ENCODE results near the gene DLL4. TPM values are rescaled to one million over a fixed set of nuclear protein-coding genes. Genes with fewer than 3 reads are reported as not detected.

Gene DLL4
- total RNA-seq, 4 donors from 2014 or later, result 1.9 to 9.7 (median 6.4) TPM

- H3K36me3 ChIP-seq, result peaks cover 0 to 4% of the 10 kb centered on the region in 2 donors
- H3K4me3 ChIP-seq, result no peak overlapping the region
- no peak overlapping the region for H3K27ac ChIP-seq
- H3K4me1 ChIP-seq, result peaks cover 0 to 24% (median 11%) of the 10 kb centered on the region in 3 donors
- no peak for ATAC-seq
- no peaks in the 10 kb centered on the region for H3K9me3 ChIP-seq
- no peaks in the 10 kb centered on the region for H3K27me3 ChIP-seq
- TF ChIP-seq EP300 (IDR thresholded peaks at IDR 0.05) (no peak), CTCF (IDR thresholded peaks at IDR 0.05) (no peak), POLR2AphosphoS5 (IDR thresholded peaks at IDR 0.05) (no peak), POLR2A (IDR thresholded peaks at IDR 0.05) (no peak)
- 83 to 97% methylated on average over 4 to 5 of the region's 5 CpGs for WGBS, 2 donors (ENCODE audit: low coverage in 1 of 2)
These were observed 38.0 kb upstream of the DLL4 start for GRCh38 chr15:40891138-40891537.

- no peak for ATAC-seq
- Histone ChIP-seq H3K4me1 (peaks cover 0 to 32% (median 11%) of the 10 kb centered on the region in 3 donors), H3K36me3 (peaks cover 0 to 12% of the 10 kb centered on the region in 2 donors), H3K27me3 (no peaks in the 10 kb centered on the region), H3K4me3 (no peak overlapping the region), H3K9me3 (no peaks in the 10 kb centered on the region), H3K27ac (no peak overlapping the region)
- TF ChIP-seq POLR2AphosphoS5 (IDR thresholded peaks at IDR 0.05) (no peak), CTCF (IDR thresholded peaks at IDR 0.05) (peak in 3 of 4 experiments; percentile 21 to 62 (median 55)), EP300 (IDR thresholded peaks at IDR 0.05) (no peak), POLR2A (IDR thresholded peaks at IDR 0.05) (no peak)
- WGBS, 2 donors (ENCODE audit: low coverage in 1 of 2), result 11 to 15% methylated on average over 3 to 4 of the region's 4 CpGs
These were observed 37.2 kb upstream of the DLL4 start for GRCh38 chr15:40891810-40892446.

GRCh38 chr15:40892447-40893012, 36.6 kb upstream of the DLL4 start:
- H3K4me1 ChIP-seq, result peaks cover 0 to 34% (median 11%) of the 10 kb centered on the region in 3 donors
- H3K9me3 ChIP-seq, result no peaks in the 10 kb centered on the region
- H3K27me3 ChIP-seq, result no peaks in the 10 kb centered on the region
- no peak overlapping the region for H3K27ac ChIP-seq
- H3K36me3 ChIP-seq, result peaks cover 0 to 16% of the 10 kb centered on the region in 2 donors
- 100% methylated on average over 1 to 2 of the region's 2 CpGs for WGBS, 2 donors (ENCODE audit: low coverage in 1 of 2)
- no peak overlapping the region for H3K4me3 ChIP-seq
- no peak for ATAC-seq
- TF ChIP-seq POLR2A (IDR thresholded peaks at IDR 0.05) (no peak), EP300 (IDR thresholded peaks at IDR 0.05) (no peak), CTCF (IDR thresholded peaks at IDR 0.05) (no peak), POLR2AphosphoS5 (IDR thresholded peaks at IDR 0.05) (no peak)

GRCh38 chr15:40893019-40893670, 36.0 kb upstream of the DLL4 start:
- peaks cover 0 to 22% of the 10 kb centered on the region in 2 donors for H3K36me3 ChIP-seq
- no peak for ATAC-seq
- peak overlapping the region in 3 of 4 donors; percentile 88 to 95 (median 93) for H3K27ac ChIP-seq
- TF ChIP-seq POLR2AphosphoS5 (IDR thresholded peaks at IDR 0.05), result no peak
- TF ChIP-seq CTCF (IDR thresholded peaks at IDR 0.05), result no peak
- TF ChIP-seq POLR2A (IDR thresholded peaks at IDR 0.05), result no peak
- TF ChIP-seq EP300 (IDR thresholded peaks at IDR 0.05), result no peak
- WGBS, 2 donors (ENCODE audit: low coverage in 1 of 2), result 47 to 81% methylated on average over 7 of the region's 22 CpGs
- peaks cover 0 to 34% (median 11%) of the 10 kb centered on the region in 3 donors for H3K4me1 ChIP-seq
- H3K9me3 ChIP-seq, result no peaks in the 10 kb centered on the region
- H3K27me3 ChIP-seq, result no peaks in the 10 kb centered on the region
- H3K4me3 ChIP-seq, result peak overlapping the region in 1 of 2 donors; percentile 86
